ENCODE measurements around the gene TEX14.
"Not testable (repeated sequence)": the region's sequence is repeated elsewhere in the genome, so short reads cannot be mapped to it uniquely, and the experiment has no call there.

The TEX14 gene

DNA sequence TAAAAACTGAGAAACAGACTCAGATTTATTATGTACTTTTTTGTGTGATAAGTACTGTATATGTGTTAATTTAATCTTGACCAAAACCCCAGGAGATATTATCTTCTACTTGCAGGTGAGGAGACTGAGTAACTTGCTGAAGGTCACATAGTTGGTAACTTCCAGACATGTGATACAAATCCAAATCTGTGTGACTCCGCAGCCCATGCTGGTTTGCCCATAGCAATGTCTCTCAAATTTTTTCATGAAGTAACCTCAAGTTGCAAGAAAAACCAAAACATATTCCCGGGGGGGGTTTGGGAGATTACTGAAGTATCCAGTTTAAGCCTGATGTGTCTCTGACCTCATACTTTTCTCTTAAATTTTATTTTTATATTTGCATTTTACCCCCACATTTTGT is 3.3 kb downstream of the TEX14 start:
- TF ChIP-seq CTCF (conservative IDR thresholded peaks at IDR 0.05; ENCODE audit: low read length), result no peak
- H3K4me3 ChIP-seq (ENCODE audit: low read length), result no peak overlapping the region
- no peak for DNase-seq (ENCODE audit: low read depth)

- H3K4me3 ChIP-seq (ENCODE audit: low read length), result no peak overlapping the region
- DNase-seq (ENCODE audit: low read depth), result no peak
- TF ChIP-seq CTCF (conservative IDR thresholded peaks at IDR 0.05; ENCODE audit: low read length), result no peak
Measured at GRCh38 chr17:58686980-58687379, 4.9 kb downstream of the TEX14 start.

GRCh38 chr17:58684462-58684861 is 7.4 kb downstream of the TEX14 start:
- H3K4me3 ChIP-seq (ENCODE audit: low read length); DNase-seq (ENCODE audit: low read depth): not testable (repeated sequence)

DNA sequence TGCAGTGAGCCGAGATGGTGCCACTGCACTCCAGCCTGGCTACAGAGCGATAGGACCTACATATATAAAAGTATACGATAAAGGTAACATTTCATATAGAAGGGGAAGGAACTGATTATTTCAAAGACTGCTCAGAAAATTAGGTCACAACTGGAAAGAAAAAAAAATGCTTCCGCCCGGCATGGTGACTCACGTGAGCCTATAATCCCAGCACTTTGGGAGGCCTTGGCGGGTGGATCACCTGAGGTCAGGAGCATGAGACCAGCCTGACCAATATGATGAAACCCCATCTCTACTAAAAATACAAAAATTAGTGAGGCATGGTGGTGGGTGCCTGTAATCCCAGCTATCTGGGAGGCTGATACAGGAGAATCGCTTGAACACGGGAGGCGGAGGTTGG is 7.8 kb downstream of the TEX14 start:
- TF ChIP-seq CTCF (conservative IDR thresholded peaks at IDR 0.05; ENCODE audit: low read length), result no peak
- DNase-seq (ENCODE audit: low read depth), result no peak
- no peak overlapping the region for H3K4me3 ChIP-seq (ENCODE audit: low read length)

- no peak for DNase-seq (ENCODE audit: low read depth)
- TF ChIP-seq CTCF (conservative IDR thresholded peaks at IDR 0.05; ENCODE audit: low read length), result no peak
- no peak overlapping the region for H3K4me3 ChIP-seq (ENCODE audit: low read length)
Measured at GRCh38 chr17:58680038-58680369, 11.8 kb downstream of the TEX14 start.

- TF ChIP-seq CTCF (conservative IDR thresholded peaks at IDR 0.05; ENCODE audit: low read length), result no peak
- DNase-seq (ENCODE audit: low read depth), result no peak
- H3K4me3 ChIP-seq (ENCODE audit: low read length), result no peak overlapping the region
Measured at GRCh38 chr17:58679263-58680037, 12.4 kb downstream of the TEX14 start.

DNA sequence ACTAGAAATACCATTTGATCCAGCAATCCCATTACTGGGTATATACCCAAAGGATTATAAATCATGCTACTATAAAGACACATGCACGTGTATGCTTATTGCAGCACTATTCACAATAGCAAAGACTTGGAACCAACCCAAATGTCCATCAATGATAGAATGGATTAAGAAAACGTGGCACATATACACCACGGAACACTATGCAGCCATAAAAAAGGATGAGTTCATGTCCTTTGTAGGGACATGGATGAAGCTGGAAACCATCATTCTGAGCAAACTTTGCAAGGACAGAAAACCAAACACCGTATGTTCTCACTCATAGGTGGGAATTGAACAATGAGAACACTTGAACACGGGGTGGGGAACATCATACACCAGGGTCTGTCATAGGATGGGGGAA is 13.6 kb downstream of the TEX14 start:
- not testable (repeated sequence) for DNase-seq (ENCODE audit: low read depth); H3K4me3 ChIP-seq (ENCODE audit: low read length)

- no peak for DNase-seq (ENCODE audit: low read depth)
- no peak for TF ChIP-seq CTCF (conservative IDR thresholded peaks at IDR 0.05; ENCODE audit: low read length)
- H3K4me3 ChIP-seq (ENCODE audit: low read length), result no peak overlapping the region
Measured at GRCh38 chr17:58677194-58677880, 14.5 kb downstream of the TEX14 start.

Data from AG10803 (cell line).